Right atrium auricular region (tissue), 2 donors: ENCODE measurements around the gene SLC4A11. TPM values are rescaled to one million over a fixed set of nuclear protein-coding genes. Genes with fewer than 3 reads are reported as not detected.

Source experiments
- DNase-seq: peaks from one replicate; pipeline ENCODE4 v3.0.0-alpha.2; 2019; ENCODE audit warnings: low spot score
- H3K27ac ChIP-seq, 2 donors: fragments of 200-600 bp; sonication (generic); 1 replicate in 1 of 2; 2 replicates in 1 of 2; pipeline ENCODE4 v1.5.1; 2016 to 2019
- H3K27me3 ChIP-seq, 2 donors: fragments of 200-600 bp; sonication (generic); one replicate each; pipeline versions ENCODE4 v1.5.1 to v1.6.0; 2017 to 2019
- H3K36me3 ChIP-seq: fragments of 200-600 bp; sonication (generic); one replicate; pipeline ENCODE4 v1.5.1; 2016
- H3K4me1 ChIP-seq, 2 donors: fragments of 200-600 bp; sonication (generic); one replicate each; pipeline versions ENCODE4 v1.5.1 to v1.6.0; 2017 to 2019
- H3K4me3 ChIP-seq, 2 donors: fragments of 200-600 bp; sonication (generic); 1 replicate in 1 of 2; 2 replicates in 1 of 2; pipeline ENCODE4 v1.5.1; 2017 to 2019; ENCODE audit warnings: mild to moderate bottlenecking in 1 of 2, moderate library complexity in 1 of 2
- H3K9me3 ChIP-seq, 2 donors: fragments of 200-600 bp; sonication (generic); one replicate each; pipeline ENCODE4 v1.5.1; 2019
- total RNA-seq, 2 donors: library from RNA; depleted of rRNA; stranded (reverse); fragments of >200 nt; gene quantifications; one replicate each; pipeline ENCODE4 v1.1.0, GENCODE V29; 2016
- TF ChIP-seq, protein P1 (sequence below), 2 donors: fragments of 200-600 bp; sonication (generic); IDR thresholded peaks; one replicate each; pipeline ENCODE4 v1.5.1; 2019; ENCODE audit warnings: antibody characterized with exemption in 2 of 2

Gene SLC4A11
- total RNA-seq, 2 donors from 2014 or later: 0.16 TPM; not detected in 1

DNA sequence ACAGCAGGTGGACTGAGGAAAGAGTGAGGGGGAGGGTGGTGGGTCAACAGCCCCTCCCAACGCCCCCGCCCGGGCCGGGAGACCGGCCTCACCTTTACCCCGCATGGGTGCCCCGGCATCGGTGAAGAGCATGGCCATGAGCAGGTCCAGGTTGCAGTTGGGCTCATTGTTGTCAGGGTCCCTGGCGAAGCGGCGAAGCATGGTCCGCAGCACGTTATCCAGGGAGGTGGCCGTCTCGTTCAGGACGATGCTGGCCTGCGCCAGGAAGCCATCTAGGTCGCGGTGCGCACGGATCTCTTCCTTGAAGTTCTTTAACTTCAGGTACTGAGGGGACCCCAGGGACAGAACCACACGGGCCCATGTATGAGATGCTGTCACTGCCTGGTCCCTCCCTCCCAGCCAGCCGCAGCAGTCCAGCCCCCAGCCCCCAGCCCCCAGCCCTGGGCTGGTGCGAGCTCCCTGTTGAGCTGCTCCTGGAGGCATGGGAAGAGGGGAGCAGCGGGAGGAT, 4.9 kb downstream of the SLC4A11 start:
- Histone ChIP-seq H3K4me3 (no peak overlapping the region), H3K9me3 (no peaks in the 10 kb centered on the region), H3K27ac (no peak overlapping the region), H3K4me1 (peaks cover 0 to 12% of the 10 kb centered on the region in 2 donors), H3K36me3 (no peaks in the 10 kb centered on the region), H3K27me3 (peaks cover 0 to 13% of the 10 kb centered on the region in 2 donors)
- DNase-seq: no peak
- TF ChIP-seq, protein P1, sequence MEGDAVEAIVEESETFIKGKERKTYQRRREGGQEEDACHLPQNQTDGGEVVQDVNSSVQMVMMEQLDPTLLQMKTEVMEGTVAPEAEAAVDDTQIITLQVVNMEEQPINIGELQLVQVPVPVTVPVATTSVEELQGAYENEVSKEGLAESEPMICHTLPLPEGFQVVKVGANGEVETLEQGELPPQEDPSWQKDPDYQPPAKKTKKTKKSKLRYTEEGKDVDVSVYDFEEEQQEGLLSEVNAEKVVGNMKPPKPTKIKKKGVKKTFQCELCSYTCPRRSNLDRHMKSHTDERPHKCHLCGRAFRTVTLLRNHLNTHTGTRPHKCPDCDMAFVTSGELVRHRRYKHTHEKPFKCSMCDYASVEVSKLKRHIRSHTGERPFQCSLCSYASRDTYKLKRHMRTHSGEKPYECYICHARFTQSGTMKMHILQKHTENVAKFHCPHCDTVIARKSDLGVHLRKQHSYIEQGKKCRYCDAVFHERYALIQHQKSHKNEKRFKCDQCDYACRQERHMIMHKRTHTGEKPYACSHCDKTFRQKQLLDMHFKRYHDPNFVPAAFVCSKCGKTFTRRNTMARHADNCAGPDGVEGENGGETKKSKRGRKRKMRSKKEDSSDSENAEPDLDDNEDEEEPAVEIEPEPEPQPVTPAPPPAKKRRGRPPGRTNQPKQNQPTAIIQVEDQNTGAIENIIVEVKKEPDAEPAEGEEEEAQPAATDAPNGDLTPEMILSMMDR (IDR thresholded peaks at IDR 0.05): no peak

DNA sequence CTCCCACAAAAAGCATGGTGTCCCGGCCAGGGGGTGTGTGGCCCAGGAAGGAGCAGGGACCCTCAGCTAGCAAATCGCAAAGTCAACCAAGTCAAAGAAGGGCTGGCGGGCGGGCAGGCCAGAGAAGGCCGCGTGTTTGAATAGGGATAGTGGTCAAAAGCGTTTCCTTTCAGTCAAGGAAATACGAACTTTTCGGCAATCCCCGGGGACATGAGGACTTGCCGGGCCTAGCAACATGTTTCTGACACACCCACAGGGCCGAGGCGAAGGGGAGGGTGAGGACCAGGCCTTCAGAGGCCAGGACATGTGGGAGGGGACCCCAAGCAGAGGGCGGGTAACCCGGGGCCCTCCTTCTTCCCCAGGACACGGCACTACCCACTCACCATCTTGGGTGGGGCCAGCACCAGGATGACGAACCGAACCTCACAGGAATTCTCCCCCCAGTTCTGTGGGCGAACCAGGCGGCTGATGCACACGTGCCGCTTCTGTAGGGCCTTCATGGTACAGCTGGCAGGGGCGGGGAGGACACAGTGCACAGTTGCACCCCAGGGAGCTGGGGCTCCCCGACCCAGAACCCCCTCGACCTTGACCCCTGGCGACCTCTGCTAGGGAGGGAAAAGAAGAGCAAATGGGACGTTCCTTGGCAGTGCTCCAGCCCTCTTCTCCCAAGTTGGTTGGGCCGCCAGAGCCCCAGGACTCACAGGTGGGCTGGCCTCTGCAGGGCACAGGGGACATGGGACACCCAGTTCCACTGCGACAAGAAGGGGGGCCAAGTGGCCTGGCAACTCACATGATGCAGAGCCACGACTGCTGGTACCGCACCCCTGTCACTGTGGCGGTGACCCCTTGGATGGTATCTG, 5.6 kb downstream of the SLC4A11 start:
- no peak for DNase-seq
- peaks cover 0 to 7% of the 10 kb centered on the region in 2 donors for H3K4me1 ChIP-seq
- no peaks in the 10 kb centered on the region for H3K9me3 ChIP-seq
- TF ChIP-seq, protein P1 (IDR thresholded peaks at IDR 0.05): no peak
- H3K36me3 ChIP-seq: no peaks in the 10 kb centered on the region
- no peak overlapping the region for H3K4me3 ChIP-seq
- peaks cover 0 to 7% of the 10 kb centered on the region in 2 donors for H3K27me3 ChIP-seq
- no peak overlapping the region for H3K27ac ChIP-seq

DNA sequence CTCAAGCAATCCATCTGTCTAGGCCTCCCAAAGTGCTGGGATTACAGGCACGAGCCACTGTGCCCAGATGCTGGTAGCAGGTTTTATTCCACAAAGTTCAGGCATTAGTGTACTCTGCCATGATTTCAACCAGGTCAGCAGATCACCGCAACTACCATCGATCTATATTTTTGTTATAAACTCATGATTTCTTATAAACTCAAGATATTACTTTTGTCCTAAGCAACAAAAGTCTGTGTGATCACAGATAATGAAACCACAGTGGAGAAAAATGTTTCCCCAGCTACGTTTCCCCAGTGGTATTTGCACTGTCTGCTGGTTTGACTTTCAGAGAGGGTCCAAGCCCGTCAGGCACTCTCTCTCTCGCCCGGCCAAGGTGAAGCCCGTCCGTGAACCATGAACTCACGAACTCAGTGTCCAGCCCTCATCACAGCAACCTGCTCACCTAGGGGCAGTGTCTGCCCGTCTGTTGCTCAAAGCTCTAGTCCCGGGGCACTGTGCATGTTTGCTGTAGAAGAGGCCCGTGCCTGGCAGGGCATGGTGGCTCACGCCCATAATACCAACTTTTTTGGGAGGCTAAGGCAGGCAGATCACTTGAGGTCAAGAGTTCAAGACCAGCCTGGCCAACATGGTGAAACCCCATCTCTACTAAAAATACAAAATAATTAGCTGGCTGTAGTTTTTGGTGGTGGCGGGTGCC, 7.0 kb downstream of the SLC4A11 start:
- Histone ChIP-seq H3K27ac (no peak overlapping the region), H3K4me3 (no peak overlapping the region), H3K27me3 (no peaks in the 10 kb centered on the region), H3K36me3 (no peaks in the 10 kb centered on the region), H3K4me1 (no peaks in the 10 kb centered on the region), H3K9me3 (no peaks in the 10 kb centered on the region)
- DNase-seq: no peak
- TF ChIP-seq, protein P1 (IDR thresholded peaks at IDR 0.05): no peak

DNA sequence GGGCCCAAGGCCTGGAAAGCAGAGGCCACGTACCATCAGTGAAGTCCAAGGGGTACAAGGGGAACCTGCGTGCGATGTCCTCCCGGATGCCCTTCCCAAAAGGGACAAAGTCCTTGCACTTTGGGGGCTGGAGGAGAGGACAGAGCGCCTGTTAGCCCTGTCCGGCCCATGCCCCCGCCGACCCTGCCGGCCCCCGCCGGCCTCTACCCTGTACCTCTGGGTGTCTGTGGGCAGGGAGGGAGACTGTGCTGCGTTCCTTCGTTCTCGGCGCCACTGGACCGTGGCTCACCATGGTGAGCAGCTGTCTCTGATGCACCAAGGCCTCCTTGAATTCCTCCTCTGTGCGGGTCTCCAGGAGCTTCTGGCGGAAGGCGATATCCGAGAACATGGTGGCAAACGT, 7.9 kb downstream of the SLC4A11 start:
- Histone ChIP-seq H3K4me1 (no peaks in the 10 kb centered on the region), H3K27ac (no peak overlapping the region), H3K4me3 (no peak overlapping the region), H3K36me3 (no peaks in the 10 kb centered on the region), H3K27me3 (no peaks in the 10 kb centered on the region), H3K9me3 (no peaks in the 10 kb centered on the region)
- no peak for DNase-seq
- TF ChIP-seq, protein P1 (IDR thresholded peaks at IDR 0.05): no peak

DNA sequence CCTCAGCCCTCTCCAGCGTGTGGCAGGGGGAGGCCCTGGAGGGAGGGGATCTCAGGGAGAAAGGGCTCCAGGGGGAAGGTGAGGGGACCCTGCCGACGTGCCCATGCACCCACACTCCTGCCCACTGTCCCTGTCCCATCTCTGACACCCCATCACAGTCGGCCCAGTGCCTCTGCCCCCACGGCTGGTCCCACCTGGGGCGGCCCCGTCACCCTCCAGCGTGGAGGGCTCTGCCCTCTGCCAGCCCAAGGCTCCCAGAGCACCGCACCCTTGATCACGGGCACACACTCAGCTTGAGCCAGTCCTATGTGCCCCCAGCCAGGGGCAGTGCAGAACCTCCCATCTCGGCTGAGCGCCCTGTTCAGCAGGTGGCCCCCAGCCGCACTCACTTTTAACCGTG, 9.2 kb downstream of the SLC4A11 start:
- H3K9me3 ChIP-seq: no peaks in the 10 kb centered on the region
- H3K4me1 ChIP-seq: no peaks in the 10 kb centered on the region
- no peaks in the 10 kb centered on the region for H3K27me3 ChIP-seq
- DNase-seq: no peak
- no peaks in the 10 kb centered on the region for H3K36me3 ChIP-seq
- no peak overlapping the region for H3K4me3 ChIP-seq
- TF ChIP-seq, protein P1 (IDR thresholded peaks at IDR 0.05): no peak
- H3K27ac ChIP-seq: no peak overlapping the region
